ENCODE data around the gene OOSP4A. TPM values are rescaled to one million over a fixed set of nuclear protein-coding genes. Genes with fewer than 3 reads are reported as not detected.

OOSP4A gene
- total RNA-seq = not detected in 2 replicates

GRCh38 chr11:59963733-59964132 is at the start of gene OOSP4A:
Gene OOSP4A, plus strand, starts transcription at chr11:59964033. Its CDS starts 0 bp downstream, at chr11:59964033.

GRCh38 chr11:59938132-59938531 is 25.7 kb upstream of the OOSP4A start, which contains the start of gene OOSP1:
Gene OOSP1, plus strand, starts transcription at chr11:59938432. Its CDS starts 23 bp downstream, at chr11:59938455.

GRCh38 chr11:60016881-60017280 is 53.0 kb downstream of the OOSP4A start, which contains the start of gene OOSP4B:
Gene OOSP4B, plus strand, starts transcription at chr11:60017181.

Other genes with a start within 250 kb of the OOSP4A start
- gene STX3, start 208.7 kb upstream of the OOSP4A start, total RNA-seq = 6.0 and 11.2 TPM in 2 replicates
- gene MRPL16, start 153.3 kb upstream of the OOSP4A start, total RNA-seq = 29.6 and 36.9 TPM in 2 replicates
- not detected in 2 replicates for gene CBLIF, start 118.5 kb upstream of the OOSP4A start, total RNA-seq
- 0.65 TPM in 1 of 2 replicates, not detected in the other for gene TCN1, start 97.5 kb upstream of the OOSP4A start, total RNA-seq
- not detected in 2 replicates for gene OOSP3, start 85.3 kb upstream of the OOSP4A start, total RNA-seq
- not detected in 2 replicates for gene OOSP1, start 25.6 kb upstream of the OOSP4A start, total RNA-seq
- not detected in 2 replicates for gene OOSP4B, start 53.1 kb downstream of the OOSP4A start, total RNA-seq
- gene OOSP2, start 76.4 kb downstream of the OOSP4A start, total RNA-seq = not detected in 2 replicates
- not detected in 2 replicates for gene MS4A3, start 92.6 kb downstream of the OOSP4A start, total RNA-seq
- gene MS4A2, start 124.6 kb downstream of the OOSP4A start, total RNA-seq = not detected in 2 replicates
- gene MS4A6A, start 219.1 kb downstream of the OOSP4A start, total RNA-seq = 1.6 TPM in 1 of 2 replicates, not detected in the other

Data from cardiac atrium fibroblast (primary cell).